Kidney epithelial cell (primary cell): ENCODE measurements around the gene CHID1. TPM values are rescaled to one million over a fixed set of nuclear protein-coding genes. Genes with fewer than 3 reads are reported as not detected.

Source experiments
- DNase-seq: peaks from one replicate; pipeline ENCODE4 v3.0.0-alpha.2; 2010; ENCODE audit warnings: low read depth
- H3K27me3 ChIP-seq: 2 replicates; pipeline ENCODE4 v1.6.0; 2011; ENCODE audit warnings: low read length; ENCODE audit not compliant: control insufficient read depth, insufficient read depth
- H3K36me3 ChIP-seq: 2 replicates; pipeline ENCODE4 v1.5.1; 2011; ENCODE audit warnings: low read length; ENCODE audit not compliant: control insufficient read depth, insufficient read depth
- H3K4me3 ChIP-seq: 2 replicates; pipeline ENCODE4 v1.5.1; 2011; ENCODE audit warnings: low read depth, mild to moderate bottlenecking, control low read depth, low read length
- total RNA-seq: library from RNA; depleted of rRNA; stranded (reverse); fragments of >200 nt; gene quantifications from 2 replicates; pipeline ENCODE4 v1.2.3, GENCODE V29; 2015
- TF ChIP-seq, protein P1 (sequence below): IDR thresholded peaks from 2 replicates; pipeline ENCODE4 v1.5.1; 2011; ENCODE audit warnings: mild to moderate bottlenecking, moderate library complexity, low read length, control low read depth, inconsistent platforms; ENCODE audit not compliant: insufficient read depth, poor library complexity, severe bottlenecking

The CHID1 gene
- total RNA-seq, 1 donor from 2014 or later: 90.0 TPM

DNA sequence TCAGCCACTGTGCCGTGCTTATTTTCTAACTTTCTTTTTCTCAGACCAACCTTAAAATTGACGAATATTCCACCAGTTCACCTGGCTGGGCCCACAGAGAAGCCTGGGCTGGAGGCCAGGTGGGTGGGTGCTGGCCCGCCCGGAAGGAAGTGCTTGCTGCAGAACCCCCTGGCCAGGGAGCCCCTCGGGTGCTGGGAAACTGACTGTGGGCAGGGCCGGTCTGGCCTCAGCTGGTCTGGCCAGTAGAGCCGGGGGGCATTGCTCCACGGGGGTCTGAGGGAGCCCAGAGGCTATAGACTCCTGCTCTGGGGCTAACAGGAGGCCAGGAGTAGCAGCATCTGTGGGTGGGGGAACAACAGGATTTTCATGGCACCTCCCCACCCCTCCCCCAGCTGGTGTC lies 6.8 kb upstream of the CHID1 start:
- H3K27me3 ChIP-seq: no peaks in the 10 kb centered on the region
- no peak overlapping the region for H3K4me3 ChIP-seq
- no peak for DNase-seq
- no peaks in the 10 kb centered on the region for H3K36me3 ChIP-seq
- TF ChIP-seq, protein P1, sequence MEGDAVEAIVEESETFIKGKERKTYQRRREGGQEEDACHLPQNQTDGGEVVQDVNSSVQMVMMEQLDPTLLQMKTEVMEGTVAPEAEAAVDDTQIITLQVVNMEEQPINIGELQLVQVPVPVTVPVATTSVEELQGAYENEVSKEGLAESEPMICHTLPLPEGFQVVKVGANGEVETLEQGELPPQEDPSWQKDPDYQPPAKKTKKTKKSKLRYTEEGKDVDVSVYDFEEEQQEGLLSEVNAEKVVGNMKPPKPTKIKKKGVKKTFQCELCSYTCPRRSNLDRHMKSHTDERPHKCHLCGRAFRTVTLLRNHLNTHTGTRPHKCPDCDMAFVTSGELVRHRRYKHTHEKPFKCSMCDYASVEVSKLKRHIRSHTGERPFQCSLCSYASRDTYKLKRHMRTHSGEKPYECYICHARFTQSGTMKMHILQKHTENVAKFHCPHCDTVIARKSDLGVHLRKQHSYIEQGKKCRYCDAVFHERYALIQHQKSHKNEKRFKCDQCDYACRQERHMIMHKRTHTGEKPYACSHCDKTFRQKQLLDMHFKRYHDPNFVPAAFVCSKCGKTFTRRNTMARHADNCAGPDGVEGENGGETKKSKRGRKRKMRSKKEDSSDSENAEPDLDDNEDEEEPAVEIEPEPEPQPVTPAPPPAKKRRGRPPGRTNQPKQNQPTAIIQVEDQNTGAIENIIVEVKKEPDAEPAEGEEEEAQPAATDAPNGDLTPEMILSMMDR: no peak

DNA sequence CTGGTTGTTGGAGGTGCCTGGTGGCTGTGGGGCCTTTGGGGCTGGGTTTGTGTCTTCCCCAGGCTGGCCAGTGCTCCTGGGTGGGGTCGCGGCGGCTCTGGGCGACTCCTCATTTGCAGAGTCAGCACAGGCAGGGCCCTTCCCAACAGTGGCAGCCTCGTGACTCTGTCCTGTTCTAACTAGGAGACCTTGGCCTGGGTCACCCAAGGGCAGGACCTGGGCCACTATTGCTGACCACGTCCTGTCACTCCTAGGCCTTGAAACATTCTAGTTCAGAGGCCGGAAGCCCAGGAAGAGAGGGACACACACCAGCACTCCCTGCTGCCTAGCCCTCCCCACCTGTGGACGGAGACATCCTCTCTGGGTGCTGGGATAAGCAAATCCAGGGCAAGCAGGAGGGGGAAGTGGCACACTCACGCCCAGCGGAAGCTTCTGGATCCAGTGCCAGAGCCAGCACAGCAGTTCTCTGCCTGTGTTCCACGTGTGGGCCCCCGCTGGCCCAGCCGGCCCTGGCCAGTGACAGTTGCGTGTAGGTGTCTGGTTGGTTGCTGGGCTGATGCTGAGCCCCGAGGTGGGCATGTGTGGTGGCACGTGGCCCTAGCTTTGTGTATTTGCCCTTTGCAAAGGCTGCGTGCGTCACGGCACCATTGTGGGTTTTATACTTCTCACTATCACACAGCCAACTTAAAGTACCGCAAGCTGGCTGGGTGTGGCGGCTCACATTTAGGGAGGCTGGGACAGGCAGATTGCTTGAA lies 4.3 kb upstream of the CHID1 start:
- TF ChIP-seq, protein P1: no peak
- no peak for DNase-seq
- H3K27me3 ChIP-seq: no peaks in the 10 kb centered on the region
- H3K4me3 ChIP-seq: no peak overlapping the region
- H3K36me3 ChIP-seq: no peaks in the 10 kb centered on the region

DNA sequence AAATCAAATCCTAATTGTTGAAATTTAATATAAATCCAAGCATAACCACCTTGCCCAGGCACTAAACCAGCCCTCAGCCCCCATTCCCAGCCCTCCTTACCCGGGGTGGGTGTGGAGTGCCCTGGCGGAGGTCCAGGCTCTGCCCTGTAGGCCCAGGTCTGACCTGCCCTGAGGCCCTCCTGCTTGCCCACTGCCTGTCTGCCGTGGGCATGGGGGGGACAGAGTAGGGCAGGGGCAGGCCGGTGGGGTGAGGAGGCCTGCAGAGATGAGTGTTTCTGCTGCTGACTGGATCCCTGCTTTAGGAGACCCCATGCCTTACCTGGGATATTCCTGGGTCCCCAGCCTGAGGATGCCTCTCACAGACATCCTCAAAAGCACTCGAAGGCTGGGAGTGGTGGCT lies 3.6 kb upstream of the CHID1 start:
- Histone ChIP-seq H3K4me3 (no peak overlapping the region), H3K27me3 (no peaks in the 10 kb centered on the region), H3K36me3 (no peaks in the 10 kb centered on the region)
- TF ChIP-seq, protein P1: no peak
- DNase-seq: no peak

DNA sequence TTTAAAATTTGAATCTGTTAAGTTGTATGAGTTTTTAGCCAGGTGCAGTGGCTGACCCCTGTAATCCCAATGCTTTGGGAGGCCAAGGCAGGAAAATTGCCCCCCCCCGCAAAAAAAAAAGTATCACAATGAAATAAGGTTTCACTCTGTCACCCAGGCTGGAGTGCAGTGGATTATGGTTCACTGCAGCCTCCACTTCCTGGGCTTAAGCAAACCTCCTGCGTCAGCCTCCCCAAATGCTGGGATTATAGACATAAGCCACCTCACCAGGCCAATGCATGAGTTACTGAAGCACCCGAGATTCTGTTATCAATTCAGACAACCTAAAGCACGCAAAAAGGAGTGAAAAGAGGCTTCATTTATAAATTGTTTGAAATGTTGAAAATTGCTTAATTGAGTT lies 2.4 kb upstream of the CHID1 start:
- Histone ChIP-seq H3K36me3 (no peaks in the 10 kb centered on the region), H3K27me3 (no peaks in the 10 kb centered on the region), H3K4me3 (no peak overlapping the region)
- TF ChIP-seq, protein P1: no peak
- DNase-seq: no peak

DNA sequence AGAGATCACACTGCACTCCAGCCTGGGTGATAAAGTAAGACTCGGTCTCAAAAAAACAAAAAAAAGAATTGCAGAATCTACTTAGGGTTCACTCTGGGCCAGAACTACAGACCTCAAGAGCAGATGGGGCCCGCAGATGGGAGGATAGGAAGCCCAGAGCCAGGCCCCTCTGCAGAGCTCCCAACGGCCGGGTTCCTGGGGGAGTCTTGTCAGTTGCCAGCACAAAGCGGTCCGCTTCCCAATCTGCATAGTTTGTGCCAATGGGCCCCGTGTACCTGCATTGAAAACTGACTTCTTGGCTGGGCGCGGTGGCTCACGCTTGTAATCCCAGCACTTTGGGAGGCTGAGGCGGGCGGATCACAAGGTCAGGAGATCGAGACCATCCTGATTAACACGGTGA lies 1.7 kb upstream of the CHID1 start:
- TF ChIP-seq, protein P1: no peak
- no peak for DNase-seq

DNA sequence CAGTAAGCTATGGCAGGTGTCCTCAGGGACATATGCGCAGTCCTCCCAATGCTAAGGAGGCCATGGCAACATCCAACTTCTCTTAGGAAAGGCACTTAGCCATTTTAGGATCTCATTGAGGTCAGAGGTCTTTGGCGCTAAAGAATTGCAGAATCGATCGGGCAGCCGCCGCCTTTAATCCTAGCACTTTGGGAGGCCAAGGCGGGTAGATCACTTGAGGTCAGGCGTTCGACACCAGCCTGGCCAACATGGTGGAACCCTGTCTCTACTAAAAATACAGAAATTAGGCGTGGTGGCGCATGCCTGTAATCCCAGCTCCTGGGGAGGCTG lies 1.2 kb upstream of the CHID1 start:
- TF ChIP-seq, protein P1: no peak
- Histone ChIP-seq H3K4me3 (no peak overlapping the region), H3K27me3 (no peaks in the 10 kb centered on the region), H3K36me3 (no peaks in the 10 kb centered on the region)
- no peak for DNase-seq

More for the DNA sequence above, 1.7 kb upstream of the CHID1 start:
- no peaks in the 10 kb centered on the region for H3K27me3 ChIP-seq
- H3K4me3 ChIP-seq: no peak overlapping the region
- H3K36me3 ChIP-seq: no peaks in the 10 kb centered on the region
